Measurements from ENCODE around the gene PARP9. TPM values are rescaled to one million over a fixed set of nuclear protein-coding genes. Genes with fewer than 3 reads are reported as not detected.

Gene PARP9
- total and polyA plus RNA-seq, 2 of the 4 experiments (the other 2 are of a cell fraction) = 6.7 to 7.7 TPM

DNA sequence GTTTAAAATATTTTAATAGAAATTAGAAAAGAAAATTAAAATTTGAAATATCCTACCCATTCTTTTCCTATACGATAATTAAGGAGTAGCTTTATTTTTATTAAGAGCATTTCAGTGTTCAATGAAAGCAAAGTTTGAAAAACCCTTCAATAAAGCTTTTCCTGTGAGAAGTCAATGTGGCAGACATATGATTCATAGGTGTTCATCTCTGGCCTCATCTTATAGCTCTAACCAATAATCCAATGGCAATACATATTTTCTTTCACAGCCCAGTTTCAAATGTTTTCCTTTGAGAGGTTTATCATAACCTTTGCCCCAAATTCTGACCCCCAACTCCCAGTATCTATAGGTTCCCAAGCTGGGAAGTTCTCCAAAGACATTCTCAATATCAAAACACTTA is 57.6 kb downstream of the PARP9 start:
- Histone ChIP-seq H4K8ac (ENCODE audit: low read depth in 2 of 2, low read length in 2 of 2) (no peak overlapping the region), H3K36me3 (ENCODE audit: control insufficient read depth, insufficient read depth, low read length) (no peaks in the 10 kb centered on the region), H3K27ac (ENCODE audit: insufficient read depth, low read length) (no peak overlapping the region), H3K9me1 (ENCODE audit: insufficient read depth, low read length) (peaks cover 6% of the 10 kb centered on the region), H3K4me1 (ENCODE audit: control insufficient read depth, insufficient read depth, low read length) (0 out of 2 replicates have a peak, but pooled peaks cover 1% of the 10 kb centered on the region), H4K20me1 (ENCODE audit: insufficient read depth, low read length) (peaks cover 78% of the 10 kb centered on the region), H2AK5ac (ENCODE audit: low read depth, low read length) (no peak overlapping the region), H3K4me2 (ENCODE audit: low read depth, low read length) (no peak overlapping the region), H3K79me1 (ENCODE audit: low read depth in 1 of 2, low read length in 2 of 2) (peaks cover 9 to 53% of the 10 kb centered on the region in 2 experiments; a peak in 3 of 4 replicates), H2BK5ac (ENCODE audit: low read depth, low read length, poor library complexity, severe bottlenecking) (no peak overlapping the region), H2AFZ (replicated peaks; ENCODE audit: low read length, poor library complexity) (no peak overlapping the region), H3K27me3 (ENCODE audit: control insufficient read depth, insufficient read depth, low read length) (no peaks in the 10 kb centered on the region), H4K5ac (ENCODE audit: low read depth, low read length) (no peak overlapping the region), H3K9ac (ENCODE audit: low read depth, low read length) (no peak overlapping the region), H3K56ac (ENCODE audit: extremely low read depth, insufficient read depth, low read length) (no peak overlapping the region), H3K23ac (ENCODE audit: low read depth, low read length) (no peak overlapping the region), H4K91ac (ENCODE audit: insufficient read depth, low read depth, low read length) (no peak overlapping the region), H3K9me3 (ENCODE audit: control insufficient read depth, insufficient read depth, low read length) (no peaks in the 10 kb centered on the region), H2BK120ac (ENCODE audit: low read depth, low read length) (no peak overlapping the region), H2AK9ac (replicated peaks; ENCODE audit: low read depth, low read length, poor library complexity) (no peak overlapping the region), H3K14ac (replicated peaks; ENCODE audit: low read depth, low read length) (no peak overlapping the region), H2BK20ac (ENCODE audit: low read depth, low read length) (no peak overlapping the region), H3K4me3 (ENCODE audit: insufficient read depth, low read depth, low read length) (no peak overlapping the region), H3K4ac (ENCODE audit: low read depth, low read length) (no peak overlapping the region), H2BK15ac (ENCODE audit: low read depth, low read length) (no peak overlapping the region), H3K18ac (ENCODE audit: low read depth, low read length) (no peak overlapping the region)
- intact Hi-C loops (cut with micrococcal nuclease) (no loop called here), dilution Hi-C loops (cut with HindIII; ENCODE audit: low sequenced_read_pairs, unreplicated experiment) (no loop called here), in situ Hi-C loops (cut with MboI; ENCODE audit: low sequenced_read_pairs) (no loop called here)
- no peak for TF ChIP-seq MAFK (IDR thresholded peaks at IDR 0.05; ENCODE audit: low read depth, low read length)
- TF ChIP-seq CHD1 (IDR thresholded peaks at IDR 0.05; ENCODE audit: low read depth, low read length) = no peak
- no peak for TF ChIP-seq SMC3 (IDR thresholded peaks at IDR 0.05; ENCODE audit: low read depth, low read length)
- no peak for TF ChIP-seq BHLHE40 (IDR thresholded peaks at IDR 0.05; ENCODE audit: low read depth, low read length)
- TF ChIP-seq RFX5 (IDR thresholded peaks at IDR 0.05; ENCODE audit: low read depth, low read length) = no peak
- no peak for TF ChIP-seq RCOR1 (IDR thresholded peaks at IDR 0.05; ENCODE audit: insufficient replicate concordance, low read length)
- TF ChIP-seq MXI1 (IDR thresholded peaks at IDR 0.05; ENCODE audit: borderline replicate concordance, low read depth, low read length) = no peak
- no CpG with 5 or more reads among the region's 1 CpG for WGBS, 2 experiments (ENCODE audit: extremely low coverage in 2 of 2, insufficient read length in 1 of 2)
- POLR2A ChIA-PET (ENCODE audit: unreplicated experiment) = no interaction called here
- ATAC-seq (ENCODE audit: low read depth) = no peak
- CTCF ChIA-PET = interaction anchor here (0.6 kb wide), 1 partner anchor 21 kb away, joined by 3 read pairs; no protein-coding TSS in a partner anchor
- DNase-seq = no peak
- BruUV-seq (replicated peaks) = no TSS peak

All from IMR-90 (cell line).